Measurements from ENCODE around the gene RNF5.

DNA sequence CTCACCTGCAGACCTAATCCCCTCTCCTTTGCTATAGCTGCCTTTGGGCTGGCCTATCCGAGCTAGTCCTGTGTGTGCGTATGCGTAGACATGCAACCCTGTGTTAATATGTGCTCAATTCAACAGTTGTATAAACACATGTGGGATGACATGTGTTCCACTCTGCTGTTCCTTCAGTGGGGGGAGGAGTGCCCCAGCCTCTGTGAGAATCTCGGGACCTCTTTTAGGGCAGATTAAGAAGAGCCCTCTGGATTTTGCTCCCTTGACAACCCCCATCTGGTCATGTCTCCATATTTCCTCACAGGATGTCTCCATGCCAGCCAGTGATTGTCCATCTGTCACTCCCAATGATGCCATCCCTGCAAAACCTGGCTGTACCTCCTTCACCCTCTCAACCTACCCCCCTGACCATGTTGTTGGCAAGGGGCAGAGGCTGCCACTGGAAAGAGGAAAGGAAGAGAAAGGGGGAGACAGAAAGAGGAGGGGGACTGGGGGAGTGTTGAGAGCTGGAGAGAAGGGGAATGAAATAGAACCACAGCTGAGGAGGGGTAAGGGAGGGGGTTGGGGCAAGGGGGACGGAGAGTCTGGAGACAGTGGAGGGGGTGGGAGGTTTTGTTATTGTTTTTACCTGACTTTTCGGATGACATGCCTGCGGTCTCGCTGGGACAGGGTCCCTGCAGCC, 26.9 kb upstream of the RNF5 start:
- TF ChIP-seq POLR2A (IDR thresholded peaks at IDR 0.05) (no peak), CTCF (IDR thresholded peaks at IDR 0.05 in 8 of 11, conservative IDR thresholded peaks at IDR 0.05 in 3 of 11) (no peak)
